K562 (cell line): ENCODE results near the gene TMEM167B. TPM values are rescaled to one million over a fixed set of nuclear protein-coding genes. Genes with fewer than 3 reads are reported as not detected.
A peak's percentile ranks its signal among the peaks of the same experiment; 100 is the strongest.

ENCODE experiments used
- BRD9 ChIP-seq: fragments of 450-650 bp; IDR thresholded peaks from 2 replicates; pipeline ENCODE4 v1.6.1; 2018; ENCODE audit warnings: low read depth; ENCODE audit not compliant: partially characterized antibody
- CTBP1 ChIP-seq: fragments of 450-650 bp; IDR thresholded peaks from 2 replicates; pipeline ENCODE4 v1.6.1; 2016; ENCODE audit warnings: borderline replicate concordance
- CUX1 ChIP-seq: fragments of 200-800 bp; sonication (Bioruptor generic); IDR thresholded peaks from 2 replicates; pipeline ENCODE4 v1.6.1; 2016; ENCODE audit warnings: missing genetic modification characterization, missing compliant biosample characterization
- EGR1 ChIP-seq: fragments of 450-650 bp; conservative IDR thresholded peaks from 2 replicates; pipeline ENCODE4 v1.6.1; 2017; ENCODE audit warnings: mild to moderate bottlenecking
- HDAC1 ChIP-seq, 2 experiments: fragments of 450-650 bp; IDR thresholded peaks; 2 replicates each; pipeline ENCODE4 v1.6.1; 2016 to 2017; ENCODE audit warnings: inconsistent platforms in 1 of 2, mild to moderate bottlenecking in 1 of 2, moderate library complexity in 1 of 2
- HNRNPH1 ChIP-seq: fragments of 200-400 bp; formaldehyde crosslinking; optimal IDR thresholded peaks from 2 replicates; pipeline ENCODE3; 2017; ENCODE audit warnings: low read depth, mild to moderate bottlenecking, low read length, moderate library complexity
- HNRNPK ChIP-seq: fragments of 200-400 bp; formaldehyde crosslinking; IDR thresholded peaks from one replicate; pipeline ENCODE4 v1.6.1; 2018; ENCODE audit warnings: mild to moderate bottlenecking, low read depth, low read length; ENCODE audit not compliant: poor library complexity, severe bottlenecking
- MITF ChIP-seq: IDR thresholded peaks from 2 replicates; pipeline ENCODE4 v1.6.1; 2014; ENCODE audit warnings: antibody characterized with exemption
- NR4A1 ChIP-seq, 2 experiments: fragments of 250-450 bp in 1 of 2; fragments of 450-650 bp in 1 of 2; sonication (Bioruptor Pico) in 1 of 2; IDR thresholded peaks; 2 replicates each; pipeline versions ENCODE4 v1.4.0 to v1.6.1; 2016 to 2020; ENCODE audit warnings: mild to moderate bottlenecking in 2 of 2, missing compliant biosample characterization in 1 of 2, missing genetic modification characterization in 1 of 2, moderate library complexity in 1 of 2
- PBX2 ChIP-seq, 2 experiments: IDR thresholded peaks in 1 of 2; conservative IDR thresholded peaks in 1 of 2; 2 replicates each; pipeline ENCODE4 v1.6.1; 2016; ENCODE audit warnings: low read depth in 2 of 2, mild to moderate bottlenecking in 1 of 2, missing compliant biosample characterization in 1 of 2, missing genetic modification characterization in 1 of 2, moderate library complexity in 1 of 2
- ZNF224 ChIP-seq: sonication (generic); formaldehyde crosslinking; IDR thresholded peaks from 2 replicates; pipeline ENCODE4 v1.8.0; 2022; ENCODE audit warnings: mild to moderate bottlenecking, missing genetic modification reagents
- ZNF408 ChIP-seq: fragments of 250-450 bp; sonication (Bioruptor Pico); IDR thresholded peaks from 2 replicates; pipeline ENCODE4 v1.4.0; 2020; ENCODE audit warnings: low read depth, mild to moderate bottlenecking, moderate library complexity
- ZNF507 ChIP-seq: conservative IDR thresholded peaks from 2 replicates; pipeline ENCODE4 v1.6.1; 2017; ENCODE audit warnings: missing genetic modification characterization, missing compliant biosample characterization
- ZNF592 ChIP-seq: fragments of 450-650 bp; IDR thresholded peaks from 2 replicates; pipeline ENCODE4 v1.6.1; 2017; ENCODE audit warnings: antibody characterized with exemption, mild to moderate bottlenecking
- polyA plus RNA-seq, 8 experiments: library from polyadenylated mRNA; depleted of rRNA in 4 of 8; stranded (reverse) in 5 of 8; unstranded in 3 of 8; fragments of >200 nt; fragmentation: Nextera tagmentation in 2 of 8; fragmentation: Illumina TruSeq in 1 of 8; extraction: Ambion mirVana in 2 of 8; extraction: Trizol in 1 of 8; gene quantifications; 2 replicates each; pipeline versions ENCODE4 v1.2.1 to v1.2.3, GENCODE V29; 2011 to 2014; ENCODE audit warnings: inconsistent platforms in 1 of 8, missing spikeins in 1 of 8
- total RNA-seq, 7 experiments: library from RNA; depleted of rRNA in 6 of 7; stranded (reverse); fragments of >200 nt in 6 of 7; fragmentation: Illumina TruSeq in 2 of 7; extraction: Trizol in 2 of 7; gene quantifications; 2 replicates each; pipeline versions ENCODE4 v1.2.1 to v1.2.3, GENCODE V29; 2011 to 2021; ENCODE audit warnings: low replicate concordance in 1 of 7

The TMEM167B gene
- total and polyA plus RNA-seq, 9 of the 15 experiments (the other 6 are each of a cell fraction or from before 2014, with no cell fraction given), result 17.2 to 36.4 (median 32.2) TPM

- TF ChIP-seq ZNF408 (CRISPR knock-in tag), result no peak
- TF ChIP-seq CTBP1, result peak; percentile 90
- TF ChIP-seq NR4A1 (CRISPR knock-in tag; IDR thresholded peaks at IDR 0.05), result no peak
- no peak for TF ChIP-seq NR4A1 (tag; IDR thresholded peaks at IDR 0.05)
- no peak for TF ChIP-seq MITF
- peak; percentile 92 for TF ChIP-seq CUX1 (CRISPR knock-in tag)
- no peak for TF ChIP-seq EGR1
- no peak for TF ChIP-seq BRD9
- no peak for TF ChIP-seq ZNF507
- TF ChIP-seq ZNF224, result no peak
- TF ChIP-seq HNRNPH1, result no peak
- TF ChIP-seq ZNF592, result peak; percentile 66
- TF ChIP-seq PBX2 (CRISPR knock-in tag; IDR thresholded peaks at IDR 0.05; ENCODE audit: low read depth), result no peak
- no peak for TF ChIP-seq PBX2 (tag; conservative IDR thresholded peaks at IDR 0.05; ENCODE audit: low read depth)
- no peak for TF ChIP-seq HNRNPK
- peak; percentile 36 to 70; a peak in 2 of 4 replicates for TF ChIP-seq HDAC1 (IDR thresholded peaks at IDR 0.05)
These were observed 43.9 kb downstream of the TMEM167B start (continued) for GRCh38 chr1:109134423-109134822.
